NCI-H1092 (cell line): Measurements from ENCODE around the gene TKTL2.

Experiments
- DNase-seq: peaks from one replicate; lab custom pipeline; 2025; lab: John Stamatoyannopoulos, UW

TKTL2 gene

GRCh38 chr4:163473576-163473975 is at the start of gene TKTL2:
TSS of gene TKTL2 (minus strand) at chr4:163473754. CDS start at chr4:163473734, 20 bp downstream.
- DNase-seq: no peak

GRCh38 chr4:163515198-163515597 is 41.6 kb upstream of the TKTL2 start:
- no peak for DNase-seq

- DNase-seq: no peak
Measured at GRCh38 chr4:163505374-163505773, 31.8 kb upstream of the TKTL2 start.

- no peak for DNase-seq
Measured at GRCh38 chr4:163500586-163500985, 27.0 kb upstream of the TKTL2 start.

- DNase-seq: no peak
Measured at GRCh38 chr4:163495900-163496299, 22.3 kb upstream of the TKTL2 start.

- DNase-seq: peak; percentile 91
Measured at GRCh38 chr4:163494360-163495241, 21.0 kb upstream of the TKTL2 start, which contains the start of gene TMA16. TSS of gene TMA16 (plus strand) at chr4:163494690. CDS start at chr4:163494802, 112 bp downstream.

GRCh38 chr4:163493643-163494359 is 20.2 kb upstream of the TKTL2 start:
- DNase-seq: no peak

GRCh38 chr4:163492951-163493504 is 19.5 kb upstream of the TKTL2 start:
- DNase-seq: no peak

GRCh38 chr4:163489929-163490328 is 16.4 kb upstream of the TKTL2 start:
- DNase-seq: no peak

- no peak for DNase-seq
Measured at GRCh38 chr4:163486321-163486720, 12.8 kb upstream of the TKTL2 start.

- DNase-seq: no peak
Measured at GRCh38 chr4:163485589-163485988, 12.0 kb upstream of the TKTL2 start.

GRCh38 chr4:163484906-163485305 is 11.4 kb upstream of the TKTL2 start:
- peak; percentile 12 for DNase-seq

GRCh38 chr4:163482190-163482589 is 8.6 kb upstream of the TKTL2 start:
- no peak for DNase-seq

- no peak for DNase-seq
Measured at GRCh38 chr4:163476761-163477438, 3.3 kb upstream of the TKTL2 start.

GRCh38 chr4:163474027-163474426 is 473 bp upstream of the TKTL2 start:
- no peak for DNase-seq

- DNase-seq: no peak
Measured at GRCh38 chr4:163473130-163473529, 424 bp downstream of the TKTL2 start.

- no peak for DNase-seq
Measured at GRCh38 chr4:163470391-163470790, 3.2 kb downstream of the TKTL2 start.

GRCh38 chr4:163467082-163467770 is 6.3 kb downstream of the TKTL2 start:
- no peak for DNase-seq

- DNase-seq: no peak
Measured at GRCh38 chr4:163462556-163462955, 11.0 kb downstream of the TKTL2 start.

GRCh38 chr4:163448540-163449203 is 24.9 kb downstream of the TKTL2 start:
- DNase-seq: no peak

GRCh38 chr4:163447481-163447880 is 26.1 kb downstream of the TKTL2 start:
- no peak for DNase-seq
